GM18951 (cell line): Measurements from ENCODE around the gene MT1G.

Experiments
- POLR2A ChIP-seq: IDR thresholded peaks from 4 replicates; pipeline ENCODE4 v1.6.1; 2011; ENCODE audit warnings: mild to moderate bottlenecking; ENCODE audit not compliant: insufficient read length, insufficient read depth; ENCODE audit errors: extremely low read depth
- in situ Hi-C: fragments of 300-500 bp; cut with MboI; formaldehyde crosslinking; loops from one replicate; pipeline ENCODE4 v1.12.0; 2022; ENCODE audit warnings: low sequenced_read_pairs, mixed read lengths, inconsistent platforms; ENCODE audit not compliant: unreplicated experiment

Gene MT1G

DNA sequence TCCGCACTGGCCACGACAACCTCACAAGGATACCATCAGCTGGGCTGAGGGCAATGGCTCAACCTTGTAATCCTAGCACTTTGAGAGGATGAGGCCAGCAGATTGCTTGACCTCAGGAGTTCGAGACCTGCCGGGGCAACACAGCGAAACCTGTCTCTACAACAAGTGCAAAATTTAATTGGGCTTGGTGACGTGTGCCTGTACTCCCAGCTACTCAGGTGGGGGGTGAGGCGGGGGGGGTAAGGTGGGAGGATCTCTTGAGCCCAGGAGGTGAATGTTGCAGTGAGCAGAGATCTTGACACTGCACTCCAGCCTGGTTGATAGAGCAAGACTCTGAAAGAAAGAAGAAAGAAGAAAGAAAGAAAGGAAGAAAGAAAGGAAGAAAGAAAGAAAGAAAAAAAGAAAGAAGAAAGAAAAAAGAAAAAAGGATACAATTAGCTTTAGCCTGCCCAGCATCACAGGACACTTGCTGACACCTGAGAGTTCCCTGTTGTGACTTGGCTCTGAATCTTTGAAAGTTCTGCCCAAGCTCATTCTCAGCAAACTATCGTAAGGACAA lies 47.4 kb downstream of the MT1G start:
- no peak for TF ChIP-seq POLR2A
- in situ Hi-C loops = no loop called here

DNA sequence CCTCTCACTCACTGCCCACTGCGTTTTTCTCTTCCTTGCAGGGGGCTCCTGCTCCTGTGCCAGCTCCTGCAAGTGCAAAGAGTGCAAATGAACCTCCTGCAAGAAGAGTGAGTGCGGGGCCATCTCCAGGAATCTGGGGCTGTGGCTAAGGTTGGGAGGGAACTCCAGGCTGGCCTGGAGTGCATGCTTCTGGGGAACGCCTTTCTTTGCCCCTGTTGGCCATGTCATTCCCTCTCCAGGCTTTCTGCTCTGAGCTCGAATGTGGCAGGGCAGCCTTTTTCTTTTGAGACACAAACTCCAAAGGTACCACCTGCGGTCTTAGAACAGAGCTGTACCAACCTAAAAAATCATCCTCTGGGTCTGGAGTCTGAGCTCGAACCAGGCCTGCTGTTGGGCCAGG lies 49.7 kb downstream of the MT1G start:
- in situ Hi-C loops = no loop called here
- TF ChIP-seq POLR2A = no peak

DNA sequence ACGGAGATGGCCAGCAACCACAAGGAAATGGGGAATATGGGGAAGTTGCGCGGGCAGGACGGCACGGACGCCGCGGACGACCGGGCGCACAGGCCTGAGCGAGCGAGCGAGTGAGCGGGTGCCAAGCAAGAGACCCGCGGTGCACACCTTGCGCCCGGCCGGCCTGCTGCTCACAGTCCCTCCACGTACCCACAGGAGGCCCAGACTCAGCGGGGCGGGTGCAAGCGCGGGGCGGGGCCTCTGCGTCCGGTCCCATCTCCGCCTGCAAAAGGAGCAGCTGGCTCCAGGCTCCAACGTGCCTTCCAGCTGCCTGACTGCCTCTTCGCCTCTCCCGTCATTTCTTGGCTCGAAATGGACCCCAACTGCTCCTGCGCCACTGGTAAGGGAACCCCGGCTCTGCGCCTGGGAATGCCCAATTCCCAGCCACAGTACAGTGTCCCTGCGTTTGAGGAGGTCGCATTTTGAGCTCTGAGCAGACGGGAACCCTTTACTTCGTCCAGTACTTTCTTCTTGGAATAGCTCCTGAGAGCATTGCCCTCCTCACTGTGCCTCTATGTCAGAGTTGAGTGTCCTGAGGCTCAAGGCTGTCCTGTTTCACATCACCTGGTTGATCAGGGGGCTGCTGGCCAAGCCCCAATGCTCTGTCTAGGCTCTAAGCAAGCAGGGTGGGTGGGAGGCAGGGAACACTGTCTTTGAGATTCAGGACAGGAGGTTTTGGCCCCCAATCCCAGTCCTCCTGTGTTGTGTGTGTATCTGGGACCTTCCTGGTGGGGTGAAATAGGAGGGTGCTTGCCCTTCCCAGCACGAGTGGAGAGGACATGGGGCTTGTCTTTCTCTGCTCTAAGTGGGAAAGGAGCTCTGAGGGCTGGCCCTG lies 50.4 kb downstream of the MT1G start:
- in situ Hi-C loops = no loop called here
- no peak for TF ChIP-seq POLR2A
